ENCODE measurements around the gene PGM1.
A peak's percentile ranks its signal among the peaks of the same experiment; 100 is the strongest.

PGM1 gene

DNA sequence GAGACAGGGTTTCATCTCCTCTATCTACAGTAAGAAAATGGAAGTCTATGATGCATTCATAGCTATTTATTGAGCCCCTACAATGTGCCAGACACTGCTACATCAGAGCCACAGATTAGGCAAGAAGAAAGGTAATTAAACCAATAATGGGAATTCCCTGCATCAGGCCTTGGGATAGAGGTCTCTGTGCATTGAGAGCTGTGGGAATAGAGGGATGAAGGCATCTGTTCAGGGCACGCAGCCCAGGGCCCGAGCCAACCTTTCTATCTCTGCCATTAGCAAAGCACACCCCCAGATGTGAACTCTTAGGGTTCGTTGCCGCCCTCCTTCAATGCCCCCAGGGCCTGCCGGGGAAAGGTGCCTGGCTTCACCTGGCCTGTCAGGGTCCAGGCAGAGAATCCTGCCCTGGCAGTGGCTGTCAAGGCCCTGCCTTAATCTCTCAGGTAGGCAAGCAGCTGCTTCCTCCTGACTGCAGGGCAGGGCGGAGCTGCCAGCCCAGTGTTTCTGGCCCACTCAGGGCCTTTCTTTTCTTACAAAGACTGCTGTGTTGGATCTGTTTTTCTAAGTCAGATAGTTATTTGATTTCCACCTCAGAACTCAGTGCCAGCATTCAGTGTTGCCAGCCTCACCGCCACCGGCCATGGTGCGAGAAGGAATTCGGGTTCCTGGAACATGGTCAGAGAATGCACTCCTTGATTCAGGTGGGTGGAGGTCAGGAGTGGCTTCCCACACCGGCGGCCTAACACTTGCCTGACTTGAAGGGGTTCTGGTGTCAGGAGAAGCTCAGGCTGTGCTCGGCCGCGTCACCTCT lies 76.1 kb downstream of the PGM1 start:
- DNase-seq, result no peak

GRCh38 chr1:63670164-63670563 lies 77.0 kb downstream of the PGM1 start:
- DNase-seq, result no peak

DNA sequence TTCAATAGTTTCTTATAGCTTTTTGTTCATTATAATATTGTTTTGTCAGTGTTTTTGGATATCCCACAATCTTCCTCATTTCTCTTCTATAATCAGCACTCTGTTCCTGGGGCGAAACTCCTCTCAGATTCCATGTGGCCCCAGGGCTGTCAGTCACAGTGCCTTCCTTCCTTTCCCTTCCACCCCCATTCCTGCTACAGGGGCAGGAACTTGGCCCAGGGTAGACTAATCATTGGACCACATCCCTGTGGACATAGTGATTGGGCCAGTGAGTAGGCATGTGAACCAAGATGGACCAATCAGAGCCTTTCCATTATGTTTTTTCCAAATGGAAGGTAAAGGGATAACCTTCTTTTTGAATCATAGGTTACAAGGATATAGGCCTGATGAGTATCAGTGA lies 78.3 kb downstream of the PGM1 start:
- no peak for DNase-seq

- DNase-seq, result no peak
Observed at GRCh38 chr1:63674238-63674864, 81.1 kb downstream of the PGM1 start.

GRCh38 chr1:63674865-63675419 lies 81.7 kb downstream of the PGM1 start:
- DNase-seq, result no peak

DNA sequence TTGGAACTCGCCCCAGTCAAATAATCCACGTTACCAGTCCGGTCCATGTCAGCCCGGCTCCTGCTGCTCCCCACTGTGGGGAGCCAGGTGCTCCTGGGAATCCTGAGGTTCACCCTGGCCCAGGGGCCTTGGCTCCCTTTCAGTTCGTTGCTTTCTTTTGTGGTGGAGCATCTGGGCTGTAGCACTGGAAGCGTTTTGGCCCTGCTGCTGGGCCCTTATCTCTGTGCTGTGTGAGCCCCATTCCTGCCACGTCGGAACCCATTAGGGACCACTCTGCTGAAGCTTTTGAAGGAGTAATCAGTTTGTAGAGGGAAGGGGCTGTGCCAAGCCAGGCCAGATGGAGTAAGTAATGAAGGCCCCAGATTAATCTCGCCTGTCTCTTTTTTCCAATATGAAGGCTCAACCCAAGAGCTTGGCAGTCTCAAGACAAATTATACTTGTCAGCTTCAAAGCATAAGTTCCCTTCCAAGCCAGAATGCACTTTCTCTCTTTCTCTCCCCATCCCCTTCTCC lies 82.3 kb downstream of the PGM1 start:
- no peak for DNase-seq

- no peak for DNase-seq
Observed at GRCh38 chr1:63677497-63677896, 84.3 kb downstream of the PGM1 start.

GRCh38 chr1:63678200-63678599 lies 85.0 kb downstream of the PGM1 start:
- DNase-seq, result no peak

GRCh38 chr1:63679076-63679475 lies 85.9 kb downstream of the PGM1 start:
- DNase-seq, result no peak

GRCh38 chr1:63679589-63679988 lies 86.4 kb downstream of the PGM1 start:
- no peak for DNase-seq

- DNase-seq, result no peak
Observed at GRCh38 chr1:63682936-63683335, 89.7 kb downstream of the PGM1 start.

DNA sequence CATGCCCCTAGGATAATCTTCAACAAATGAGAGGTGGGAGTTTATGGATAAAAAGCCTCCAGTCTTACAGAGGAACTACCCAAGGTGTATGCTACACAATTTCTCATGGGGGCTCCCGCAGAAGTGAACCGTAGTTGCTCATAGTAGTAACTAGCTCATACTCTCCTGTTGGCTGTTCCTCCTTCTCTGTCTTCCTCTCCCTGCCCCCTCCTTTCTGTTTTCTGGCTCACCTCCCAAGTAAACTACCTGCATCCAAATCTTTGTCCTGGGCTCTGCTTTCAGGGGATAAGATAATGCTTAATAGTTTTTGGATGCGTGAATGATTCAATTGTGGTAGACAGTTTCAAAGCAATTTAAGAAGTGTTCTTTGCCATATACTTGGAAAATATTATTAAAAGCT lies 90.5 kb downstream of the PGM1 start:
- DNase-seq, result no peak

GRCh38 chr1:63686696-63687095 lies 93.5 kb downstream of the PGM1 start:
- no peak for DNase-seq

DNA sequence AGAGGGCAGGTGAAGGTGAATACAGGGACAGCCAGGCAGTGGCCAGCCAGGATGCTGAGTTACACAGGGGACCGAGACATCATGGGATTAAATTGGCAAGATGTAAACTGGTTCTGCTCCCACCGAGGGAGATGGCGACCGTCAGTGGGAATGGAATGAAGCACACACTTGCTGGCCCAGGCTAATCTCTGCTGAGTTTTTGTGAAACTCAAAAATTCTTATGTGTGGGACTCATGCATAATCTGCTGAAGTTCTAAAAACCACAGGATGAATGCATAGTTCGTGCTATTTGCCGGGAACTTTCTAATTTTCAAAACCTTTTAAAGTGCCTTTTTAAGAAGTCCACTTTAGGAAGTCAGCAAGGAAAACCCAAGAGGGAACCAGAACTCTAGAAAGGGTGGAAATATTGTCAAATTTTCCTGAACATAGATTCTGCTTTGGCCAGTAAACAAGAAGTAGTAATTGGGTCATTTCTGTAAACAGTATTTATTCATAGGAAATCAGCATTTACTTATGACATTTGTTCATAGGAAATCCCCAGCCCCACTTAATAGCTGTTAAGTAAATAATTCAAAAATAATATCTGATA lies 95.2 kb downstream of the PGM1 start:
- peak; percentile 3 for DNase-seq

- DNase-seq, result no peak
Observed at GRCh38 chr1:63690966-63691700, 97.9 kb downstream of the PGM1 start.

- DNase-seq, result peak; percentile 72
Observed at GRCh38 chr1:63691701-63692425, 98.7 kb downstream of the PGM1 start.

DNA sequence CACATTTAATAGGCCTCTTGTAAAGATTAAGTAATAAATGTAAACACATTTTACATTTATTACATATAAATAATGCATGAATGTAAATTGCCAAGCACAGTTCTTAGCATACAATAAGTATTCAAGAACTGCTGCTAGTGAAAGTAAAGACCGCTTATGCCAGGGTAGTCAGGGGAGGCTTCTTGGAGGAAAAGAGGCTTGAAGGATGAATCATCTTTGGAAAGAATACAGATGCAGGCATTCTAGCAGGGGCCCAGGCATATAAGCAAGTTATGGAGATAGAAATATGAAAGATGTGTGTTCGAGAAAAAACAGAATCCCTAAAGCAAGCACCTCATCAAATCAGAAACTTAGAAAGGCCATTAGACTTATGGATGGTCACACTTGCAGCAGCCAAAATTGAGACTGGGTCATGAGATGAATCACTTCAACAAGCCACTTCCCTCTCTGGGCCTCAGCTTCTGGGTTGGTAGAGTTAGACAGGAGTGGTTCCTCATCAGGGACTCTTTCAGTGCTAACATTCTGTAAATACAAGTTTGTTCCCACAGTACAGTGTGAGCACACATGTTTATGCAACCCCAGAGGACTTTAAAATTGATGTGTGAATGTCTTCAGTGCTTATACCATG lies 100.8 kb downstream of the PGM1 start:
- peak; percentile 63 for DNase-seq

DNA sequence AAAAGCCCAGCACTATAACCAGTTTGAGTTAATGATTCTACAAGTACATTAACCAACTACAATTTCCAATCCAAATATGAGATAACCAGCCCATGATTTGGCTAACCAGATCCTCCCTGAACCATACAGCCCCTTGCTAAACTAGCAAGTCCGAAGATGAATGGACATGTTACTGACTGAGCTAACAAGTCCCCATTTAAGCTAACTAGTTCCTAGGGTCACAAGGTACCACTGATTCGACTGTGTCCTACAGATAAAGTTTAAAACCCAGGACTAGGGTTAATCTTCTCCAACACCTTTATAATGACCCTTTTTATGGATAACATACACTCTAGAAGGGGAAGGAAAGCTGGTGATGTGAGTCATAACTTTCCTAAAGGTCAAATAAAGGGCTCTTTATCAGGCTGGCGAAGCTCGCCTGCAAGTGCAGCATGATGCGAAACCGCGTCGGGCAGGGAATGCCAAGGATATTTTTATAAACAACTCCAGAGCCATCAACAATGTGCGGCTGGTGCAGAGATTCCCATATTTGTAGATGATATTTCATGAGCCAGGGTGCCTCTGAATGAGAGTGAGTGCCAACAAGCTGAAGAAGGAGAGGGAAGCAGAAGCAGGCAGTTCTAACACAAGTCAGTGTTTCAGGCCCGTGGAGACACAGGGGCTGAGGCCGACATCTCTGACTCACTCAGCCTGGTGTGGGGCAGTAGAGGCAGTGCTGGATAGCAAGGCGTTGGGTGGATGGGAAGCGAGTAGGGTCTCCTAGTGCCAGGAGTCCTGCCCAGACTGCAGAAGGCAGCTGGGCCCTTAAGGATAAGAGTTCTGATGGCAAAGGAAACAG lies 105.0 kb downstream of the PGM1 start:
- no peak for DNase-seq

GRCh38 chr1:63701187-63701586 lies 108.0 kb downstream of the PGM1 start:
- DNase-seq, result no peak

DNA sequence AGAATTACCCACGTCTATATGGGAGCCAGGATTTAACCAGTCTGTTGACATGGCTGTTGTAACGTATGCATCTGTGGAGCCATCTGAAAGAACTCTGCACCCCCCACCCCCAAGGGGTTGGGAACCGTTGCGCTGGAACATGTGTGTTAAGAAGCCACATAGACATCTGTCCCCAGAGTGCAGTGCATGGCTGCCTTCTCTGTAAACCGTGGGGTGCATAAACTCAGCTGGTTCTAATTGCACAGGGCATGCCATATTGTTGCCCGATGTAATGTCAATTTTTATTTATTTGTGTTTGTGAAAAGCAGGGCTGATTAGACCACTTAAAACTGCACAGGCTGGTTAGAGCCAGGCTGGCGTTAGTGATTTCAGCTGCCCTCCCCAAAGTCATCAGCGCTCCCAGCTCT lies 110.5 kb downstream of the PGM1 start:
- DNase-seq, result no peak

DNA sequence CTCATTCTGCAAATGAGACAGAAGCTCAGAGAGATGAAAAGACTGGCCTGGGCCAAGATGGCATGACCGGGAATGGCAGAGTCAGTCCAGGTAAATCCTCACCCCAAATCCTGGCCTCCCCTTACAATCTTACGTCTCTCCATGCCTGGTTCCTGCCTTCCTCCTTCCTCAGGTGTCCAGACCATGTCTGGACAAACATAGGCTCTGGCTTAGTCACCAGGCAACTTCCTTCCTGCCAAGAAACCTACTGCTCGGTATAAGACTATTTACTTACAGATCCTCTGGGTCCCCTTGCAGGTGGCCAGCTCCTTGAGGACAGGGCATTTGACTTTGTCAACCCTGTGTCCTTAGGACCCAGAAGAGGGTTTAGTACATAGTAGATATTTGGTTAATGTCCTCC lies 111.2 kb downstream of the PGM1 start:
- no peak for DNase-seq

All from inflammatory macrophage treated with lipopolysaccharide for 4 hours (primary cell).